ENCODE data around the gene POLR3A.

The POLR3A gene

GRCh38 chr10:77974396-77975074 is 54.8 kb downstream of the POLR3A start:
- no peak for DNase-seq

GRCh38 chr10:77973276-77973675 is 56.0 kb downstream of the POLR3A start:
- DNase-seq: no peak

- no peak for DNase-seq
These were observed 57.2 kb downstream of the POLR3A start for GRCh38 chr10:77972148-77972547.

GRCh38 chr10:77971804-77972144 is 57.5 kb downstream of the POLR3A start:
- DNase-seq: no peak

- DNase-seq: no peak
These were observed 58.2 kb downstream of the POLR3A start for GRCh38 chr10:77970869-77971803.

DNA sequence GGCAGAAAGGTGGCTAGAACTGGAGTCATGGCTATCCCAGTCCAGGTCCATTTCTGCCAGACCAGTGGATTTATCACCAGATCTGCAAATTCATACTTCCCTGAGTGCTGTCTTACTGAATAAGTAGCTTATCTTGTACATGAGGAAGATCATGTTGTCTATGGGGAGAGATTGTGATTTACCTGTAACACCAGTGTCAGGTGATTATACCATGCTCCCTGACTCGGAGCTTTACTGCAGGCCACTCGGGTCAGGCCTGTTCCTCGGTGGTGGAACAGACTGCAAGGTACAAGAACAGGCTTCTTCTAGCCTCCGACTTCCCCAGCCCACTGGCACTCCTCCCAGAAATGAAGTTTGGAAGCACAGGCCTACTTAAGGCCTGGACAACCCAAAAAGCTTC is 60.2 kb downstream of the POLR3A start:
- DNase-seq: no peak

GRCh38 chr10:77967611-77968022 is 61.7 kb downstream of the POLR3A start:
- no peak for DNase-seq

DNA sequence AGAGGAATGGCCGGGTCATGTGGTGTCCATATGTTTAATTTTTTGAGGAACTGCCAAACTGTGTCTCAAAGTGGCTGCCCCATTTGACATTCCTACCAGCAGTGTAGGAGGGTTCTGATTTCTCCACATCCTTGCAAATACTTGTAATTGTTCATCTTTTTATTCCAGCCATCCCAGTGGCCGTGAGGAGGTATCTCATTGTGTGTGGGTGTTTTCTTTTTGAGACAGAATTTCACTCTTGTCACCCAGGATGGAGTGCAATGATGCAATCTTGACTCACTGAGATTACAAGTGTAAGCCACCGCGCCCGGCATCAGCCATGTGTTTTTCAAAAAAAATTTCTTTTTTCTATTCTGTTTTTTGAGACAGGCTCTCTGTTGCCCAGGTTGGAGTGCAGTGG is 64.0 kb downstream of the POLR3A start:
- no peak for DNase-seq

DNA sequence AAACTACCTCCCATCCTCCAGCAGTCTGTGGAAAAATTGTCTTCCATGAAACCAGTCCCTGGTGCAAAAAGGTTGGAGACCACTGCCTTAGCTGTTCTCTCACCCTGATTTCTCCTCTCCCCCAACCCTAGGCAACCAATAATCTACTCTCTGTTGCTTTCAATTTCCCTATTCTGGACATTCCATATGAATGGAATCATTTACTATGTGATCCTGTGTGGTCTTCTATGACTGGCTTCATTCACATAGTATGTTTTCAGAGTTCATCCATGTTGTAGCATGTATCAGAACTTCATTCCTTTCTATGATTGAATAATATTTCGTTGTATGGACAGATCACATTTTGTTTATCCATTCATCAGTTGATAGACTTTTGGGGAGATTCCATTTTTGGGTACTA is 64.5 kb downstream of the POLR3A start:
- DNase-seq: no peak

DNA sequence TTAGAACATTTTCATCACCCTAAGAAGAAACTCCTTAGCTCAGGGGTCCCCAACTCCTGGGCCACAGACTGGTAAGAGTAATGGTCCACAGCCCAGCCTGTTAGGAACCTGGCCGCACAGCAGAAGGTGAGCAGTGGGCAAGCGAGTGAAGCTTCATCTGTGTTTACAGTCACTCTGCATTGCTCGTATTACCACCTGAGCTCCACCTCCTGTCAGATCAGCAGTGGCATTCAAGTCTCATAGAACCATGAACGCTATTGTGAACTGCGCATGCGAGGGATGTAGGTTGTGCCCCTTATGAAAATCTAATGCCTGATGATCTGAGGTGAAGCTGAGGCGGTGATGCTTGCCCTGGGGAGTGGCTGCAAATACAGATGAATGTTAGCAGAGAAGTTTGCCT is 65.4 kb downstream of the POLR3A start:
- DNase-seq: no peak

DNA sequence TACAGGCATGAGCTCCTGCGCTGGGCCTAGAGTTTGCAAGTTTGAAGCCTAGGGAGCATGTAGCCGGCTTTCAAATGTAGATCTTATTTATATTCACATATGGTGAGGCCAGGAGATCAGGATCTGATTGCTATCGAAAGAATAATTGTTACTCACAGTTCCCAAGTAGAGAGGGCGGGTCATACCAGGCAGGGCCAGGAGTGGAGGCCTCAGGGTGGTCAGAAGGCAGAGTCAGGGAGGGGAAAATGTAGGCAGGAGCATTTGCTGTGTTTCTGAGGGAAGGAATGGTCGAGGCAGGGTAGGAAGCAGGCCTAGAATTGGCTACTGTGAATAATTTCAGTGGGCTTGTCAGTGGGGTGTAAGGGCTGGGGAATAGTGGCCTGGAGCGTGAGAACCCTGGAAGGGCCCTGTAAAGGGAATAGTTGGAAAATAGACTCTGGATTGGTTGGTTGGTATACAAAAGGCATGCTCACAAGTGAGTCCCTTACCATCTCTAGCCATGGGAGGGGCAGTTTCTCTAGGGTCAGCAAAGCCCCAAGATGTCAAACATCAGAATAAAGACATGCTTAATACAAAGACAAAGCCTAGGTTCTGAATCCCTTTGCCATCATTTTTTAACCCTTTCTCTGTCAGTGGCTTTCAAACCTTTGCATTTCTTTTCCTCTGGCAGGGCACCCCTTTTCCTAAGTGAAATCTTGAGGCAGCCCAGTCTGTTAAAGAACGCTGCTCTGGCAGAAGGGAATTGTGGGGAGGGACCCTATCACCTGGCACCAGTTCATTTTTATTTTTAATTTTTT is 66.8 kb downstream of the POLR3A start:
- DNase-seq: no peak

DNA sequence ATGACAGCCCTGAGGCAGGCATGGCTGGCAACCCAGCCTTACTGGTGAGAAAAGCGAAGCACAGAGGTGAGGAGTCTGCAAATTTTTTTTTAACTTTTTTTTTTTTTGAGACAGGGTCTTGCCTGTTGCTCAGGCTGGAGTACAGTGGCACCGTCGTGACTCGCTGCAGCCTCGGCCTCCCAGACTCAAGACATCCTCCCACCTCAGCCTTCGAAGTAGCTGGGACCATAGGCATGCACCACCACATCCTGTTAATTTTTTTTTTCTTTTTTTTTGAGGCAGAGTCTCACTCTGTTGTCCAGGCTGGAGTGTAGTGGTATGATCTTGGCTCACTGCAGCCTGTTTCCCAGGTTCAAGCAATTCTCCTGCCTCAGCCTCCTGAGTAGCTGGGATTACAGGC is 67.6 kb downstream of the POLR3A start:
- no peak for DNase-seq

GRCh38 chr10:77960829-77961329 is 68.4 kb downstream of the POLR3A start:
- DNase-seq: no peak

- DNase-seq: no peak
These were observed 69.3 kb downstream of the POLR3A start for GRCh38 chr10:77959887-77960455.

GRCh38 chr10:77959384-77959783 is 69.9 kb downstream of the POLR3A start:
- DNase-seq: no peak

DNA sequence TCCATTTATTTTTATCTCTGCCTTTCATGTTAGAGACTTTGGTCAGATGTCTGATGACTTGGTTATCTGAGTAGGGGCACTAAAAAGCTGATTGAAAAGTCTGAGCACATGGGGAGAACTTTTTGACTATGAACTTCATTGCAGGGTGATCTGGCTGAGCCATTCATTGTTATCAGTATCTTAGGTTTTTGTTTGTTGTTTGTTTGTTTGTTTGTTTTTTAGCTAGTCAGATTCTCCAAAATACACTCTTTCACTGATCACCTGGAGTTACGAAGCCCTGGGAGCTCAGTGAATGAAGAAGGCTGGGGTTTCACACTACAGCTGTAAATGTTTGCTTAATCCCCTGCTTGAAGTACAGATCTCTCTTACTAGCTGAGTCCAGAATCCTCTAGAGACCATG is 74.2 kb downstream of the POLR3A start:
- no peak for DNase-seq

DNA sequence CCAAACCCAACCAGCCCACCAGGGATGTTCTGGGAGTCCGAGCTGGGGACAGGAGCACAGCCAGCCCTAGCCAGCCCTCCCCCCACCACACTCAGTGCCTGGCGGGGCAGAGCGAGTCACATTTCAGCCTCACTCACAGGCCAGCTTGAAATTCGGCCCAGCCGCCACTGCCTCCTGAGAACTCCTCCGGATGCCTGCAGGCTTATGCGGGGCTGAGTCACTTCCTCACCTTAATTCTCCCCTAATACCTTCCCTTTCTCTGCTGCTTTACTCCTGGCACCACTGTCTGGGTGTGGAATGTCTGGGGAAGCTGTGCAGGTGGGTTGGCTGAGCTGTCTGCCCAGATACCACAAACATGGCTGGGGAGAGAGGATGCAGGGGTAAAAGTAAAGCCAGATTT is 80.1 kb downstream of the POLR3A start:
- DNase-seq: no peak

DNA sequence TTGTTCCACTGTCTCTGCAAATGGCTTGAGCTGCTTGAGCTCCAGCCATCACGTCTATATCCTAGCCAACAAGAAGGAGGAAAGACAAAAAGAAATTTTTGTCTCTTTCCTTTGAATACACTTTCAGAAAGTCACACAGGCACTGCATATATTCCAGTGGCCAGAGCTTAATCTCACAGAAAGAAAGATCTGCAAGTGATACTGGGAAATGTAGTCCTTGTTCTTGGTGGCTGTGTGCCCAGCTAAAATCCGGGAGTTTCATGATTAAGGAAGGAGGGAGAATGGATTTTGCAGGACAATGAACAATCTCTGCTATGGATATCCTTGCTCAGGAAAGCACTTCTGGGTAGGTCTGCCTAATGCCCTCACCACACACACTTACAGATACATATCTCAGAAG is 83.2 kb downstream of the POLR3A start:
- no peak for DNase-seq

- no peak for DNase-seq
These were observed 84.8 kb downstream of the POLR3A start for GRCh38 chr10:77944519-77944918.

- no peak for DNase-seq
These were observed 86.0 kb downstream of the POLR3A start for GRCh38 chr10:77943121-77943901.

DNA sequence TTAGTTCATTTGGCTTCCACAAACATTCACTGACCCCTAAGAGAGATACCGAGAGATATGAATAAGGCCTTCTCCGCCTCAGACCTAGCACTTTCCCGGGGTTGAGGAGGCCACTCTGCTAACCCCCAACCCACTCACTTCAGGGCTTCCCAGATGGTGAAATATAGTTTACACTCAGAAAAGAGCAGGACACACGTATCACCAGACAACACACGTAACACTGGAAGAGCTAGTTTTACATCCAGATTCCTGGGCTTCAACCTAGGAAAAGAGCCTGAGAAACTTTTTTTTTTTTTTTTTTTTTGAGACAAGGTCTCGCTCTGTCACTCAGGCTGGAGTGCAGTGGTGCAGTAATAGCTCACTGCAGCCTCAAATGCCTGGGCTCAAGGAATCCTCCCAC is 87.5 kb downstream of the POLR3A start:
- DNase-seq: no peak

DNA sequence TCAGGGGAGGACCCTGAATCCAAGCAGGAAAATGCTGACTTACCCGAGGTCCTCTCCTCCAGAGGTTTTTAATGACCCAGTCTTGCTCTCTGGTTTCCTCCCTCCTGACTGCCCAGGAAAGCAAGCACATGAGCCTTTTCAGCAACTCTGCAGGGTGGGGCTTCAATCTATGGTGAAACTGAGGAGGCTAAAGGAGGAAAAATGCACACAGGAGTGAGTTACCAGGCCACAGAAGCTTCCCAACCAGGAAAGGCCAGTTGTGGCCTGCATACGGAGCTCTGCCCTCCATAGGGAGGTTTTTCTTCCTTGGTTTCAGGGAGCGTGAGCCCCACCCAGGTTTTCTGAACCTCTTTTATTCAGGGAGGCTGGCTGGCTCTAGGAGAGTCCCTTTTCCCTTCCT is 88.7 kb downstream of the POLR3A start:
- no peak for DNase-seq
